Hypothalamus (tissue), 51 donors: ENCODE data around the gene PPCS.

Source experiments
- DNase-seq, 51 donors: peaks; one replicate each; lab custom pipeline; 2025; lab: John Stamatoyannopoulos, UW

Gene PPCS

DNA sequence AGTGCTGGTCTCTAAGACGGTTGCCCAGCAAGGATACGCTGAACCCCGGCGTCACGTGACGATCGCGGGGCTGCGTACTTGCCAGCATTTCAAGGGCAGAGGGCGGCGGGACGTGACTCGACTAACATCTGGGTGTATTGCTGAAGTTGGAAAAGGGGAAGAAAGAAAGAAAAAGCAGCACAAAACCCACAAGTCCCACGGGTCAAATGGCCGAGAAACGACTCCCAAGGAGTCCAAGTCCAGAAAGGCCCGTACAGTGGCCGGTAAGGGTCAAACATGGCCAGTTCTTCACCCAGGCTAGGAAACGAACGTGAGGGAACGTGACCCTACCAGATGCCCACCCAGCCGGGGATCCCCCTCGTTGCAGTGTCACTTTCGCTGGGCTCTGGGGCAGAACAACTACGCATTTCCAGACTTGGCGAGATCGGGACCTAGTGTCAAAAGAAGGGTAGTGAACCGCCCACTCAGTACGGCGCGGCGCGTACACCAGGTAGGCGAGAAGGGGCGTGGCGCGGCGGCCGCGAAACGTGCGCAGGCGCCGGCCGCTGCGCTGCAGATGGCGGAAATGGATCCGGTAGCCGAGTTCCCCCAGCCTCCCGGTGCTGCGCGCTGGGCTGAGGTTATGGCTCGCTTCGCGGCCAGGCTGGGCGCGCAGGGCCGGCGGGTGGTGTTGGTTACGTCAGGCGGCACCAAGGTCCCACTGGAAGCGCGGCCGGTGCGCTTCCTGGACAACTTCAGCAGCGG is at the start of gene PPCS, which contains the start of gene ZMYND12:
Gene PPCS, plus strand, starts transcription at position 534 of the 744 bp plus-strand sequence. Its CDS starts 23 bp downstream, at position 557.
Gene ZMYND12, minus strand, starts transcription at position 13 of the 744 bp plus-strand sequence. CDS start 25 bp downstream, outside the sequence.
- DNase-seq = peak; percentile 44 to 94 (median 81)

DNA sequence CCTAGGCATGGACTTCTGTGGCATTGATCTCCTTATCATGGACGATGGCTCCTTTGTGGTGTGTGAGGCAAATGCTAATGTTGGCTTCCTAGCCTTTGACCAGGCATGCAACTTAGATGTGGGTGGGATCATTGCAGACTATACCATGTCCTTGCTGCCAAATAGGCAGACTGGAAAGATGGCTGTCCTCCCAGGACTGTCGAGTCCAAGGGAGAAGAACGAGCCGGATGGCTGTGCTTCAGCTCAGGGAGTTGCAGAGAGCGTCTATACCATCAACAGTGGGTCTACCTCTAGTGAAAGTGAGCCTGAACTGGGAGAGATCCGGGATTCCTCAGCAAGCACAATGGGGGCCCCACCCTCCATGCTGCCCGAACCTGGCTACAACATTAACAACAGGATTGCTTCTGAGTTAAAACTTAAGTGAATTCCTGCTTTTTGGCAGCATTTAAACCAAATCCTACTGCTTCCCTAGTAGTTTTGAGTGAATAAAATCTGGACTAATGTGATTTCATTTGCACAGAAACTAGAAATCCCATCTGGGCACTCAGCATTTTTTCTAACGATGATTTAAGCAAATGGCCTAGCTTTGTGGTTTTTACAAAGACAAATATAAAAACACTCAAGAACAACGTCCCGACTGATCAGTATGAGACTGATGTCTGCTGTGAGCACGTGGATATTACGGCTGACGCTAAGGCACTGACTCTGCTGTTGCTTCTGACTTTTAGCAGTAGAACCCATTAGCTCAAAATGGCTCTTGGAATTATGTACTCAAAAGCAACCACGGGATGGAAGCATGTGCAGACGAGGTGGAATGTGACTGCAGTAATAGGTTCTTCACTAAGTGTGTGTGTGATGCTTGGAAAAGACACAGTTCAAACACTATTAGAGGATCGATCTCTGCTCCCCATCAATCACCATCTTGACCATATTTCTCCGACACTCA is 41.5 kb upstream of the PPCS start:
- DNase-seq = no peak

DNA sequence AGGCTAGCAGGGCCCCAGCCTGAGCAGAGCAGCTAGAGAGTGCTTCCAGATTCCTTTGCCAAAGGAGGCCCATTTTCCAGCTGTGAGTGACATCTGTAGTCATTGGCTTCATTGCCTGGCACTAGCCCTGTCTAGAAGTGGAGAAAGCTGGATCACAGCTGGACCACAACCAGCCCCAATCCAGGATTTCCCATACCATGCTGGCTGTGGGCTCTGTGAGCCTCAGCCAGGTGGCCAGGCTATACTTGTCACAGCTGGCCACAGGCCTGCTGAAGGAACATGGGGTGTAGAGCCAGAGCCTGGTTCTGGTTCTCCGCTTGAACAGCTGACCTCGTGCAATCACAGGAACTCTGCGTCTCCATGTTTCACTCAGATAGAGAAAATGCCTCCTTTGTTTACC is 39.2 kb upstream of the PPCS start:
- DNase-seq = no peak

- no peak for DNase-seq
Measured at GRCh38 chr1:42418516-42418915, 37.8 kb upstream of the PPCS start.

DNA sequence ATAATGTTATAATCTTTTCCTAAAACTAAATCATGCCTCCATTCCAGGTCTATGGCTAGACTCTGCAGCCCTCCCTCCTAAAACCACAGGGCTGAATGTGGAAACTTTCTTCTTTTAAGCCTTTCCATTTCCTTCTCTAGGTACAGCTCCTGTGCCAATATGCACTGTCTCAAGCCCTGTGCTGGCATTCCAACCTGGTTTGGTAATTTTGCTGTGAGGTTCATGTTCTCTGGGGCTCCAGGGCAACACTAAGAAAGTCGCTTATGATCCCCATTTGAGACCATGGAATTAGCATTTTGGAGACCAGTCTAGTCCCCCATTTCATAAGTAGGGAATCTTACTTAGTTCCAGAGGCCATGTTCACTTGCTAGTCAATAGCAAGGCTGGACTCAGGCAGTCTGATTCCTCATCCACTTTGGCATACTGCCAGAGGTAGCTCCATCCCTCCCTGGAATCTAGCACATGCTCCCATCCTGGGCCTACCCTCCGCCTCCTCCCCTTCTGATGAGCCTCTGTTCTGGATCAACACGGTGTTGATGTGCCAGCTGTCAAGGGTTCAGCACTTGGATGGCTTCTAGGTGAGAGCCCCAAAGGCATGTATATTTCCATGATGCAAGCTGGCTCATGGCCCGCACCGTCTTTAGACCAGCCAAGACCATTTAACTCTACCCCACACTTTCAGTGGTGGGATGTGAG is 37.1 kb upstream of the PPCS start:
- peak in 2 of 51 donors; percentile 8 to 15 for DNase-seq

DNA sequence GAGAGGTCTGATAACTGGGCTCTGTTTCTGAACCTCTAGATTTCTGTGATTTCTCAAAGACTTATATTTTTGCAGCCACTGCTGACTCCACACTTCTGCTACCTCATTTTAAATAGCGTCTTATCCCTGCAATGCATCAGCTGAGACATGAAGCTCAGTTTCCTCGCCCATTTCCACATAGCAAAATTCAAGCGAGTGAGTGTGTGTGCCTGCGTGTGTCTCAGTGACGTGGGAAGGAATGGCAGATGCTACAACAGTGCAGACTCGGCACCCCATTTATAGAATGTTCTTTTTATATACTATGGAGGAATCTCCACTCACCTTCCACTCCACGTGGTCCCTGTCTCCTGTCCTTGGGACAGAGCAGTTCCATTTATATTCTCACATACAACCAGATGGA is 36.2 kb upstream of the PPCS start:
- peak in 1 of 51 donors; percentile 17 for DNase-seq

- DNase-seq = peak in 32 of 51 donors; percentile 2 to 69 (median 23)
Measured at GRCh38 chr1:42420911-42421585, 35.3 kb upstream of the PPCS start.

- DNase-seq = no peak
Measured at GRCh38 chr1:42422737-42423136, 33.6 kb upstream of the PPCS start.

DNA sequence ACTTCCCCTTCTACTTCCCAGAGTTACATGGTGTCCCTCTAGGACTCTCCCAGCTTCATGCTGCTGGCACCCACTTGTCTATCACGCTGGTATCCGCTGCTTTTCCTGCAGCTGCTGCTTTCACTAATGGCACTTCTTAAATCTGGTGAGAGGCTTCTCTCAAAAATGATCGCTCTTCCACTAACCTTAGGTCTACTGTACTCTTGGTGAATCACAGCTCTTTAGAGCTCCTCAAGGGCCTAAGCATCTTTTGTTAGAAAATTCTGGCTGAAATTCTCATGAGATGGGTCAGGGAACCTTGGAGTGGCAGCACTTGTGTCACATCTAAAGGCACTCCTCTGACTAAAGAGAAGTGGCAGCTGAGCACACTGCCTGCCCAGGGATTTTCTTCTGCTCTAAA is 32.7 kb upstream of the PPCS start:
- peak in 1 of 51 donors; percentile 2 for DNase-seq

GRCh38 chr1:42424201-42424600 is 32.1 kb upstream of the PPCS start:
- no peak for DNase-seq

DNA sequence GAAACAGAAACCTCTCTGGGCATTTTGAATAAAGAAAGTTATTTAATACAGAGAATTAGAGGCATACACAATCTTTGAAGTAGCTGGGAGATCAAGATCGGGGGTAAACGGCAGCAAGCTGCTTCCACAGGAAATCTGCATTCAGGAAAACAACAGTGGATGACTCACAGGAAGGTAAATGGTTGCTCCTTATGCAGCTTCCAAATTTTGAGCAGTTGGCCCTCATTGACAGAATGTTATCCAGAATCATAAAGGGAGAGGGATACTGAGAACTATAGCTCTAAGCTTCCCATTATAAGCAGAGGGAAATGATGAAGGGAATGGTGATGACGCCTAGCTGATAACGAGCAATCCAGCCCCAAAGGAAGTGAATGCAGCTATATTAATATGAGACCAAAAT is 29.1 kb upstream of the PPCS start:
- no peak for DNase-seq

DNA sequence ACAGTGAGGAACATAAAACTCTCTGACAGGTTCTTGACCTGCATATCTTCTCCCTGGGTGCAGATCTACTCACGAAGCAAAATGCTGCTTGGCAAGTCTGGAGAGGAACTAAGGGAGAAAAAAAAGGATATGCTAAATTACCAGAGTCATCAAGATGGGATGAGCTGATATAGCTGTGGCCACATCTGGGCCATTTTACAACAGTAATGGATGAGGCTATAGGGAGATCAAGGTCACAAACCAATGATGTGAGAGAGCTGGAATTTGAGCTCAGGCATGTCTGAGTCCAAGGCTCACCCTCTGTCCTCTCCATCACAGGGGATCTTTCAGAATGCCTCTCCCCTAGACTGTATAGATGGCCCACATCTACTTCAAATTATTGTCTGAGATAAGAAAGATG is 26.7 kb upstream of the PPCS start:
- DNase-seq = no peak

GRCh38 chr1:42430286-42431135 is 25.8 kb upstream of the PPCS start:
- DNase-seq = no peak

GRCh38 chr1:42431514-42431913 is 24.8 kb upstream of the PPCS start:
- no peak for DNase-seq

DNA sequence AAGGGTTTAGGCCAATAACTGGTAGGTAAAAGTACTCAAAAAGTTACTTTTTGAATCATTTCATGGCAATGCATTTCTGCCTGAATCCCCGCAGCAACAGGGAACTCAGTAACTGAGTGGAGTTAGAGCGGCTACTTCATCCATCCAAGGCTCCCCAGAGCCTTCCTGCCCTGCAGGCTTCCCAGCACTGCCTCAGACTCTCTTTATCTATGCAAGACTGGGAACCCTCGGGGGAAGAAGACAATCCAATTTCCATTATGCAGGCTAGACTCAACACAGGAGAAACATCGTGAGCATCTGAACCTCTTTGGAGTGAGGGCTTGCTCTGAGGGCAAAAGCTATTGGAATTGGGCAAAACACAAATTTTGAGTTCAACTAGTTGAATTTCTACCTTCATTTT is 23.6 kb upstream of the PPCS start:
- no peak for DNase-seq

DNA sequence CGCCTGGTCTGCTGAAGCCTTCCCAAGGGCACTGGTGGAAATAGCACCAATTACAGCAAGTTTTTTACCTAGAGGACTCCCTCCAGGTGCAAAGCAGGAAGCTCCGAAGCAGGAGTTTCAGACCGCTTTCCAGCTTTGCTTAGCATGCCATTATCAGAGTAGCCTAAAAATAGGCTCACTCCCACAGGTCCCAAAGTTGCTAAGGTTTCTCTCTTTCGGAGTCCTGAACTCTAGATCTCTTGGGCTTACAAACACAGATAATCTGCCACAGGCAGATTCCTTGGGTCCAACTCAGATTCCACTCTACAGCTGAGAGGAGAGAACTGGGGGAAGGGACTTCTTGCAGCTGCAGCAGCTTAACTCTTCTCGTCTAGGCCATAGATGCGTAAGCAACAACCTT is 23.0 kb upstream of the PPCS start:
- no peak for DNase-seq

GRCh38 chr1:42434340-42434739 is 22.0 kb upstream of the PPCS start:
- DNase-seq = no peak

DNA sequence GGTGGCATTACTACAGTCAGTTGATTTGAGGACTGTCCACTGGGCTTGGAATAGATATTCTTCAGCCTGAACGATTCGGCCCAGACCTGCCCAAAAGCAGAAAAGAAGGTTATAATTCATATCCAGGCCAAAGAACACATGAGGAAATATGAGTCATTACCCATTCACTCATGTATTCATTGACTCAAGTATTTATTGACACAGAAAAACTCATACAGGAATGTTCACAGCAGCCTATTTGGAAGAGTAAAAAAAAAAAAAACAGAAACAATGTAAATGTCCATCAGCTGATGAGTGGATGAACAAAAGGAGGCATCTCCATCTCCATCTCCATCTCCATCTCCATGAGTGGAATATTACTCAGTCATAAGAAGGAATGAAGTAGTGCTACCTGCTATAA is 16.4 kb upstream of the PPCS start:
- no peak for DNase-seq

- no peak for DNase-seq
Measured at GRCh38 chr1:42442662-42443061, 13.7 kb upstream of the PPCS start.
